Spleen (tissue), 11 donors: ENCODE data around the gene TMA16. TPM values are rescaled to one million over a fixed set of nuclear protein-coding genes. Genes with fewer than 3 reads are reported as not detected.

Experiments
- DNase-seq: peaks from one replicate; pipeline ENCODE4 v3.0.0-alpha.2; 2020
- H3K27ac ChIP-seq, 8 donors: fragments of 200-600 bp; sonication (generic) in 7 of 8; 1 replicate in 4 of 8; 2 replicates in 4 of 8; pipeline versions ENCODE4 v1.5.0 to v1.8.0; 2016 to 2021; ENCODE audit warnings: inconsistent platforms in 4 of 8, mild to moderate bottlenecking in 4 of 8, moderate library complexity in 1 of 8
- H3K27me3 ChIP-seq, 7 donors: fragments of 200-600 bp; sonication (generic) in 6 of 7; replicated peaks in 1 of 7; 1 replicate in 4 of 7; 2 replicates in 3 of 7; pipeline versions ENCODE4 v1.5.0 to v1.8.0; 2016 to 2021; ENCODE audit warnings: inconsistent platforms in 3 of 7, mild to moderate bottlenecking in 1 of 7
- H3K36me3 ChIP-seq, 6 donors: fragments of 200-600 bp; sonication (generic) in 5 of 6; 1 replicate in 4 of 6; 2 replicates in 2 of 6; pipeline versions ENCODE4 v1.5.0 to v1.8.0; 2016 to 2021; ENCODE audit warnings: inconsistent platforms in 2 of 6
- H3K4me1 ChIP-seq, 6 donors: fragments of 200-600 bp; sonication (generic) in 5 of 6; 1 replicate in 3 of 6; 2 replicates in 3 of 6; pipeline versions ENCODE4 v1.5.0 to v1.8.0; 2016 to 2021; ENCODE audit warnings: inconsistent platforms in 3 of 6
- H3K4me3 ChIP-seq, 8 donors: fragments of 200-600 bp; sonication (generic) in 7 of 8; 1 replicate in 4 of 8; 2 replicates in 4 of 8; pipeline versions ENCODE4 v1.5.0 to v1.8.0; 2016 to 2021; ENCODE audit warnings: inconsistent platforms in 4 of 8, mild to moderate bottlenecking in 4 of 8, moderate library complexity in 2 of 8
- H3K9me3 ChIP-seq, 8 donors: fragments of 200-600 bp; sonication (generic) in 7 of 8; 1 replicate in 4 of 8; 2 replicates in 4 of 8; pipeline versions ENCODE4 v1.5.0 to v1.8.0; 2016 to 2021; ENCODE audit warnings: inconsistent platforms in 4 of 8
- POLR2A ChIP-seq, 3 donors: fragments of 450-650 bp; IDR thresholded peaks; one replicate each; pipeline ENCODE4 v1.5.1; 2017; ENCODE audit warnings: antibody characterized with exemption in 3 of 3, mild to moderate bottlenecking in 1 of 3
- POLR2AphosphoS5 ChIP-seq, 3 donors: sonication (generic); formaldehyde crosslinking; IDR thresholded peaks; one replicate each; pipeline ENCODE4 v1.5.1; 2017; ENCODE audit warnings: antibody characterized with exemption in 3 of 3
- WGBS, 5 donors: extraction: QIAGEN DNeasy Blood & Tissue Kit in 3 of 5; methylation state at CpG; one replicate each; pipeline versions ENCODE4 v1.1.5 to v1.1.7; 2013 to 2018; 5-methylcytosine and 5-hydroxymethylcytosine counted together
- intact Hi-C: fragments of 100-400 bp; cut with DNase I; formaldehyde crosslinking; loops from one replicate; pipeline ENCODE4 v1.15.0; 2023; ENCODE audit warnings: low total_unique reads
- polyA plus RNA-seq, 3 donors: library from polyadenylated mRNA; stranded (reverse); fragments of 200-250 nt; gene quantifications; one replicate each; pipeline ENCODE4 v1.2.1, GENCODE V29; 2013
- total RNA-seq, 7 donors: library from RNA; depleted of rRNA in 3 of 7; stranded (reverse); fragments of >200 nt in 3 of 7; fragmentation: NEBNext Ultra II Directional in 4 of 7; extraction: Animal tissue kit (Norgen Biotek cat#: 25700) in 4 of 7; gene quantifications; one replicate each; pipeline versions ENCODE4 v1.1.0 to v1.2.1, GENCODE V29; 2016 to 2021
- TF ChIP-seq, protein P1 (sequence below), 11 experiments: fragments of 200-600 bp in 7 of 11; fragments of 450-650 bp in 4 of 11; sonication (generic) in 4 of 11; IDR thresholded peaks in 8 of 11; conservative IDR thresholded peaks in 3 of 11; 1 replicate in 7 of 11; 2 replicates in 4 of 11; pipeline versions ENCODE4 v1.4.0 to v1.8.0; 2016 to 2021; ENCODE audit warnings: antibody characterized with exemption in 11 of 11, inconsistent platforms in 4 of 11, mild to moderate bottlenecking in 1 of 11
- donor health status: healthy with polysubstance abuse.
- donor health status: DM: no; HTN: no; CAD: no; lungs with moderate emphysema.
- donor health status: DM: no; HTN: no; CAD: no.
- donor health status: Bipolar disorder and iron deficiency.
- donor health status: healthy.
- donor health status: DM: no; HTN: no; CAD: no.
- donor health status: DM: yes; HTN: yes; CAD: no.

The TMA16 gene
- total and polyA plus RNA-seq, 10 donors: 15.6 to 39.0 (median 29.1) TPM

DNA sequence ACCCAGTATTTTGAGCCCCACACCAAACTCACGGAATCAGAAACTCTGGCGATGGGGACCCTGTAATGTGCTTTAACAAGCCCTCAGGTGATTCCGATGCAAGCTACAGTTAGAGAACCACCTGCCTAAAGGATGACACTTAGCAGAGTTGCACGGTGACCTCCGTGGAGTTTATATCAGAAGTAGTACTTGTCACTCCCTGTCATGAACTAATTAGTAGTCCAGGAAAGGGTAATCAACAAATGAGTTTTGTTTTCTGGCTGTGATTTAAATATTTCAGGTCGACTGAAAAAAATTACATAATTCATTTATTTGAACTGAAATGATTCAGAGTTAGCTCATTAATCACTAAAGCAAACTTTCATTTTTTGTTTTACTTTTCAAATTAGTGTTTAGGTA, 56.4 kb downstream of the TMA16 start:
- intact Hi-C loops: loop anchor here (5.0 kb wide), 2 partner anchors 206 to 1181 kb away; no protein-coding TSS in a partner anchor
- no peaks in the 10 kb centered on the region for H3K27me3 ChIP-seq
- peak overlapping the region in 5 of 8 donors; percentile 35 to 63 (median 51) for H3K27ac ChIP-seq
- WGBS, 5 donors: 62 to 80% (median 73%) methylated on average over 6 of the region's 6 CpGs
- peaks cover 0 to 62% (median 0%) of the 10 kb centered on the region in 6 donors for H3K36me3 ChIP-seq
- DNase-seq: no peak
- TF ChIP-seq, protein P1, sequence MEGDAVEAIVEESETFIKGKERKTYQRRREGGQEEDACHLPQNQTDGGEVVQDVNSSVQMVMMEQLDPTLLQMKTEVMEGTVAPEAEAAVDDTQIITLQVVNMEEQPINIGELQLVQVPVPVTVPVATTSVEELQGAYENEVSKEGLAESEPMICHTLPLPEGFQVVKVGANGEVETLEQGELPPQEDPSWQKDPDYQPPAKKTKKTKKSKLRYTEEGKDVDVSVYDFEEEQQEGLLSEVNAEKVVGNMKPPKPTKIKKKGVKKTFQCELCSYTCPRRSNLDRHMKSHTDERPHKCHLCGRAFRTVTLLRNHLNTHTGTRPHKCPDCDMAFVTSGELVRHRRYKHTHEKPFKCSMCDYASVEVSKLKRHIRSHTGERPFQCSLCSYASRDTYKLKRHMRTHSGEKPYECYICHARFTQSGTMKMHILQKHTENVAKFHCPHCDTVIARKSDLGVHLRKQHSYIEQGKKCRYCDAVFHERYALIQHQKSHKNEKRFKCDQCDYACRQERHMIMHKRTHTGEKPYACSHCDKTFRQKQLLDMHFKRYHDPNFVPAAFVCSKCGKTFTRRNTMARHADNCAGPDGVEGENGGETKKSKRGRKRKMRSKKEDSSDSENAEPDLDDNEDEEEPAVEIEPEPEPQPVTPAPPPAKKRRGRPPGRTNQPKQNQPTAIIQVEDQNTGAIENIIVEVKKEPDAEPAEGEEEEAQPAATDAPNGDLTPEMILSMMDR (IDR thresholded peaks at IDR 0.05 in 8 of 11, conservative IDR thresholded peaks at IDR 0.05 in 3 of 11): no peak
- TF ChIP-seq POLR2A (IDR thresholded peaks at IDR 0.05): no peak
- peak overlapping the region in 1 of 8 donors; percentile 57 for H3K4me3 ChIP-seq
- H3K4me1 ChIP-seq: peaks cover 9 to 77% (median 44%) of the 10 kb centered on the region in 6 donors
- H3K9me3 ChIP-seq: no peaks in the 10 kb centered on the region

DNA sequence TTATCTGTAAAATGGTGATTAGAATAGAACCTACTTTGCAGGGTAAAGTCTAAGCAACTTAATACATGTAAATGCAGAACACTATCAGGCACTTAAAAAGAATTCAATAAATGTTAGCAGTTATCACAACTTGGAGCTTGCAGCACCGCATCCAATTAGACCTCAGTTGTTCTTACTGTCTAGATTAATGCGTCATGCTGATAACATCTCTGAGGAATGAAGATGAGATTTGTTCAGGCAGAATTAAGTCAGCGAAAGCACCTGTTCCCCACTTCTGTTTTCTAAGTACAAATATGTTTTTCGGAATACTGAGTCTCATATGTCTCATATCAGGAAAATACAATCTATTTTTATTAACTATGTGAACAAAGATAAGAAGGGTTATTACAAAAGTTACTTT, 58.7 kb downstream of the TMA16 start:
- peaks cover 0 to 48% (median 0%) of the 10 kb centered on the region in 6 donors for H3K36me3 ChIP-seq
- no peak for DNase-seq
- 80 to 92% (median 84%) methylated on average over 4 of the region's 4 CpGs for WGBS, 5 donors
- no peaks in the 10 kb centered on the region for H3K27me3 ChIP-seq
- TF ChIP-seq POLR2A (IDR thresholded peaks at IDR 0.05): no peak
- TF ChIP-seq, protein P1 (IDR thresholded peaks at IDR 0.05 in 8 of 11, conservative IDR thresholded peaks at IDR 0.05 in 3 of 11): no peak
- no peak for TF ChIP-seq POLR2AphosphoS5 (IDR thresholded peaks at IDR 0.05)
- peaks cover 24 to 97% (median 66%) of the 10 kb centered on the region in 6 donors for H3K4me1 ChIP-seq
- intact Hi-C loops: loop anchor here (2.0 to 5.0 kb wide), 3 partner anchors 128 to 1179 kb away; no protein-coding TSS in a partner anchor
- no peaks in the 10 kb centered on the region for H3K9me3 ChIP-seq
- H3K4me3 ChIP-seq: no peak overlapping the region
- H3K27ac ChIP-seq: peak overlapping the region in 1 of 8 donors; percentile 89

DNA sequence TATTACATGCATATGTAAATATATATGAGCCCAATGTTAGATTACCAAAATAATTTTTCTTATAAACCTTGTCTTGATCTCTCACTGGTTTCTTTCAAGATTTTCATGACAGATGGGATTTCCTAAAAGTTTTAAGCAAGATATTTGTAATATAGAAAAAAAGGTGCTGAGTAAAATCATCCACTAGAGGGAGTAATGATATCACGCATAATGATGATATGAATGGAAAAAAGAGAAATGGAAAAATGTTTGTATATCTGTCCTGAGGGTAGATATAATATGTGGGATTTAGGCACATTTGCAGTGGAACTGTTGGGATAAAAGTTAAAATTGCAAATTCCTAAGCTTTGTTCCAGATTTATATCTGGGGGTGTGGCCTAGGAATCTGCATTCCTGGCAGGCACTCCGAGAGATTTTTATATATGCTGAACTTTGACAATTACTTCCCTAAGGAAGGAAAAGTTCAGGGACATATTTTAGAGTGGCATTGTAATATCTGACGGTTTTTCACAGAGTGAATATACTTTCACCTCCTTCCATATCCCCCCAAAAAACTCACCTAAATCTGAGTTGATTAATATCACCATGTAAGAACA, 60.5 kb downstream of the TMA16 start:
- intact Hi-C loops: loop anchor here (5.0 kb wide), 2 partner anchors 202 to 1177 kb away; no protein-coding TSS in a partner anchor
- H3K4me1 ChIP-seq: peaks cover 30 to 97% (median 66%) of the 10 kb centered on the region in 6 donors
- H3K27ac ChIP-seq: peak overlapping the region in 4 of 8 donors; percentile 84 to 89 (median 87)
- peaks cover 0 to under 1% (median 0%) of the 10 kb centered on the region in 8 donors for H3K9me3 ChIP-seq
- peaks cover 0 to 48% (median 0%) of the 10 kb centered on the region in 6 donors for H3K36me3 ChIP-seq
- WGBS, 5 donors: 20 to 40% (median 32%) methylated on average over 3 of the region's 3 CpGs
- no peaks in the 10 kb centered on the region for H3K27me3 ChIP-seq
- no peak overlapping the region for H3K4me3 ChIP-seq
- no peak for DNase-seq
- TF ChIP-seq POLR2AphosphoS5 (IDR thresholded peaks at IDR 0.05): no peak
- TF ChIP-seq, protein P1 (IDR thresholded peaks at IDR 0.05 in 8 of 11, conservative IDR thresholded peaks at IDR 0.05 in 3 of 11): peak; percentile 27 to 80 (median 60)

DNA sequence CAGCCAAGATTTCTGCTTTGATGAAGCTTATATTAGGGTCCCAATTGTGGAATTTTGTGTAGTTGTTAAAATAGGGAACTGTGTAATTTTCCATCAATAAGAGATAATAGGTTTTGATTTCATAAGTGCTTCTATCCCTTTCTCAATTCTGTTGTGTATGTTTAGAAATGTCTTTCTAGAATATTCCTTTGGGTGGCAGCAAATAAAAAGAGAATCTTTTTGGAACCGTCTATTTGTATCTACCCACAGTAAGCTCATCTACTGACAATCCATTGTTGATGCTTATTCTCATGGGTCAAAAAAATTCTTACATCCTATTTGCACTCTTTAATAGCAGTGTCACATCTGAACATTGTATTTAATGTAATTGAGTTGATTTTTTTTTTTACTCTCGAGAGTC, 61.7 kb downstream of the TMA16 start:
- H3K9me3 ChIP-seq: peaks cover 0 to 13% (median 7%) of the 10 kb centered on the region in 8 donors
- H3K4me3 ChIP-seq: no peak overlapping the region
- intact Hi-C loops: no loop called here
- no peak for TF ChIP-seq POLR2AphosphoS5 (IDR thresholded peaks at IDR 0.05)
- TF ChIP-seq, protein P1 (IDR thresholded peaks at IDR 0.05 in 8 of 11, conservative IDR thresholded peaks at IDR 0.05 in 3 of 11): peak in 7 of 11 experiments; percentile 5 to 41 (median 19)
- no peak for DNase-seq
- 36 to 46% (median 38%) methylated on average over 2 of the region's 2 CpGs for WGBS, 5 donors
- no peaks in the 10 kb centered on the region for H3K27me3 ChIP-seq
- H3K4me1 ChIP-seq: peaks cover 25 to 89% (median 57%) of the 10 kb centered on the region in 6 donors
- H3K27ac ChIP-seq: peak overlapping the region in 5 of 8 donors; percentile 73 to 89 (median 85)
- peaks cover 0 to 53% (median 0%) of the 10 kb centered on the region in 6 donors for H3K36me3 ChIP-seq
